ENCODE results near the gene SF1. TPM values are rescaled to one million over a fixed set of nuclear protein-coding genes. Genes with fewer than 3 reads are reported as not detected.

Gene SF1
- total and polyA plus RNA-seq, 2 donors (not counting 3 experiments of a cell fraction or from before 2014, with no cell fraction given), result 95.0 to 342 TPM

GRCh38 chr11:64728757-64729365 lies 49.5 kb downstream of the SF1 start:
- H2AFZ ChIP-seq (ENCODE audit: low read depth, low read length), result no peak overlapping the region
- H3K36me3 ChIP-seq (ENCODE audit: control insufficient read depth in 2 of 2, extremely low read depth in 1 of 2, insufficient read depth in 2 of 2, low read length in 2 of 2), result no peaks in the 10 kb centered on the region
- intact Hi-C loops (cut with micrococcal nuclease), result no loop called here
- BruUV-seq (replicated peaks), result no TSS peak
- no peak overlapping the region for H3K9ac ChIP-seq (replicated peaks; ENCODE audit: extremely low read depth, insufficient read depth, low read length)
- FAIRE-seq, result no peak
- TF ChIP-seq GATA2 (IDR thresholded peaks at IDR 0.05; ENCODE audit: insufficient read depth, insufficient read length, low read depth, low read length) (no peak), POLR2A (IDR thresholded peaks at IDR 0.05; ENCODE audit: low read depth, low read length) (no peak), POLR2AphosphoS5 (IDR thresholded peaks at IDR 0.05; ENCODE audit: insufficient read depth, low read depth, low read length) (no peak), MAX (IDR thresholded peaks at IDR 0.05; ENCODE audit: insufficient read depth, insufficient read length) (no peak), MYC (IDR thresholded peaks at IDR 0.05; ENCODE audit: low read depth, low read length) (no peak), CTCF (IDR thresholded peaks at IDR 0.05; ENCODE audit: extremely low read depth in 1 of 2, insufficient read depth in 1 of 2, low read depth in 1 of 2, low read length in 2 of 2) (no peak), EZH2 (IDR thresholded peaks at IDR 0.05; ENCODE audit: borderline replicate concordance, low read depth, low read length, severe bottlenecking) (no peak), FOS (IDR thresholded peaks at IDR 0.05; ENCODE audit: borderline replicate concordance, insufficient read depth, low read length) (no peak), JUN (IDR thresholded peaks at IDR 0.05; ENCODE audit: borderline replicate concordance, insufficient read depth, insufficient read length, low read depth) (no peak)
- ChIA-PET CTCF (interaction anchor here (1.9 kb wide), 1 partner anchor 10 kb away, joined by 4 read pairs; no protein-coding TSS in a partner anchor), POLR2A (no interaction called here)
- no peaks in the 10 kb centered on the region for H3K9me1 ChIP-seq (replicated peaks; ENCODE audit: control insufficient read depth, extremely low read depth, insufficient read depth, low read length)
- DNase-seq (ENCODE audit: low read depth, low spot score), result no peak
- H3K9me3 ChIP-seq (replicated peaks; ENCODE audit: control insufficient read depth, insufficient read depth, low read length), result no peaks in the 10 kb centered on the region
- no peak overlapping the region for H3K4me3 ChIP-seq (replicated peaks in 1 of 3; ENCODE audit: insufficient read depth in 1 of 3, low read depth in 1 of 3, low read length in 3 of 3)
- no peak overlapping the region for H3K4me2 ChIP-seq (ENCODE audit: insufficient read depth, low read length)
- H3K27ac ChIP-seq (ENCODE audit: insufficient read depth, low read depth, low read length), result no peak overlapping the region
- H4K20me1 ChIP-seq (replicated peaks; ENCODE audit: control insufficient read depth, extremely low read depth, insufficient read depth, low read length), result no peaks in the 10 kb centered on the region
- peaks cover 6 to 9% of the 10 kb centered on the region in 2 experiments for H3K27me3 ChIP-seq (ENCODE audit: control insufficient read depth in 2 of 2, insufficient read depth in 2 of 2, low read length in 2 of 2)
- dilution Hi-C loops (cut with MboI; ENCODE audit: extremely low pct_ligation_motif_present, low sequenced_read_pairs), result no loop called here
- H3K4me1 ChIP-seq (ENCODE audit: control insufficient read depth, extremely low read depth, insufficient read depth, low read length), result no peaks in the 10 kb centered on the region
- no peaks in the 10 kb centered on the region for H3K79me2 ChIP-seq (ENCODE audit: control insufficient read depth, insufficient read depth, low read length)

Measured in endothelial cell of umbilical vein (primary cell).